PFSK-1 (cell line): Measurements from ENCODE around the gene TMTC2.

Experiments
- FOXP2 ChIP-seq: optimal IDR thresholded peaks from 2 replicates; pipeline ENCODE3; 2011; ENCODE audit warnings: borderline replicate concordance, control low read depth, inconsistent platforms; ENCODE audit not compliant: insufficient read depth; ENCODE audit errors: extremely low read length, extremely low read depth
- POLR2AphosphoS5 ChIP-seq: IDR thresholded peaks from 2 replicates; pipeline ENCODE4 v1.6.1; 2012; ENCODE audit warnings: low read depth, mild to moderate bottlenecking, control low read depth, low read length, moderate library complexity
- SIN3A ChIP-seq: IDR thresholded peaks from 2 replicates; pipeline ENCODE4 v1.6.1; 2012; ENCODE audit warnings: mild to moderate bottlenecking, low read length, moderate library complexity, borderline replicate concordance; ENCODE audit not compliant: insufficient read depth
- TAF1 ChIP-seq: IDR thresholded peaks from 2 replicates; pipeline ENCODE4 v1.6.1; 2012; ENCODE audit warnings: low read length, control low read depth, borderline replicate concordance; ENCODE audit not compliant: insufficient read depth
- TF ChIP-seq, protein P1 (sequence below), 2 experiments: IDR thresholded peaks; 2 replicates each; pipeline versions ENCODE4 v1.6.1 to v1.8.0; 2011 to 2012; ENCODE audit warnings: low read depth in 2 of 2, low read length in 2 of 2, control low read depth in 1 of 2, inconsistent platforms in 1 of 2, mild to moderate bottlenecking in 1 of 2, moderate library complexity in 1 of 2; ENCODE audit not compliant: insufficient read depth in 1 of 2

The TMTC2 gene

GRCh38 chr12:83132360-83132759, 445.7 kb downstream of the TMTC2 start:
- TF ChIP-seq, protein P1, sequence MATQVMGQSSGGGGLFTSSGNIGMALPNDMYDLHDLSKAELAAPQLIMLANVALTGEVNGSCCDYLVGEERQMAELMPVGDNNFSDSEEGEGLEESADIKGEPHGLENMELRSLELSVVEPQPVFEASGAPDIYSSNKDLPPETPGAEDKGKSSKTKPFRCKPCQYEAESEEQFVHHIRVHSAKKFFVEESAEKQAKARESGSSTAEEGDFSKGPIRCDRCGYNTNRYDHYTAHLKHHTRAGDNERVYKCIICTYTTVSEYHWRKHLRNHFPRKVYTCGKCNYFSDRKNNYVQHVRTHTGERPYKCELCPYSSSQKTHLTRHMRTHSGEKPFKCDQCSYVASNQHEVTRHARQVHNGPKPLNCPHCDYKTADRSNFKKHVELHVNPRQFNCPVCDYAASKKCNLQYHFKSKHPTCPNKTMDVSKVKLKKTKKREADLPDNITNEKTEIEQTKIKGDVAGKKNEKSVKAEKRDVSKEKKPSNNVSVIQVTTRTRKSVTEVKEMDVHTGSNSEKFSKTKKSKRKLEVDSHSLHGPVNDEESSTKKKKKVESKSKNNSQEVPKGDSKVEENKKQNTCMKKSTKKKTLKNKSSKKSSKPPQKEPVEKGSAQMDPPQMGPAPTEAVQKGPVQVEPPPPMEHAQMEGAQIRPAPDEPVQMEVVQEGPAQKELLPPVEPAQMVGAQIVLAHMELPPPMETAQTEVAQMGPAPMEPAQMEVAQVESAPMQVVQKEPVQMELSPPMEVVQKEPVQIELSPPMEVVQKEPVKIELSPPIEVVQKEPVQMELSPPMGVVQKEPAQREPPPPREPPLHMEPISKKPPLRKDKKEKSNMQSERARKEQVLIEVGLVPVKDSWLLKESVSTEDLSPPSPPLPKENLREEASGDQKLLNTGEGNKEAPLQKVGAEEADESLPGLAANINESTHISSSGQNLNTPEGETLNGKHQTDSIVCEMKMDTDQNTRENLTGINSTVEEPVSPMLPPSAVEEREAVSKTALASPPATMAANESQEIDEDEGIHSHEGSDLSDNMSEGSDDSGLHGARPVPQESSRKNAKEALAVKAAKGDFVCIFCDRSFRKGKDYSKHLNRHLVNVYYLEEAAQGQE (IDR thresholded peaks at IDR 0.05; ENCODE audit: insufficient read depth in 1 of 2, low read depth in 2 of 2, low read length in 2 of 2), result no peak
- no peak for TF ChIP-seq SIN3A
- no peak for TF ChIP-seq POLR2AphosphoS5
- TF ChIP-seq TAF1, result no peak
- TF ChIP-seq FOXP2, result no peak

GRCh38 chr12:83136411-83136810, 449.7 kb downstream of the TMTC2 start:
- TF ChIP-seq FOXP2 (no peak), TAF1 (no peak), SIN3A (no peak), POLR2AphosphoS5 (no peak)
- TF ChIP-seq, protein P1 (IDR thresholded peaks at IDR 0.05; ENCODE audit: insufficient read depth in 1 of 2, low read depth in 2 of 2, low read length in 2 of 2), result no peak

DNA sequence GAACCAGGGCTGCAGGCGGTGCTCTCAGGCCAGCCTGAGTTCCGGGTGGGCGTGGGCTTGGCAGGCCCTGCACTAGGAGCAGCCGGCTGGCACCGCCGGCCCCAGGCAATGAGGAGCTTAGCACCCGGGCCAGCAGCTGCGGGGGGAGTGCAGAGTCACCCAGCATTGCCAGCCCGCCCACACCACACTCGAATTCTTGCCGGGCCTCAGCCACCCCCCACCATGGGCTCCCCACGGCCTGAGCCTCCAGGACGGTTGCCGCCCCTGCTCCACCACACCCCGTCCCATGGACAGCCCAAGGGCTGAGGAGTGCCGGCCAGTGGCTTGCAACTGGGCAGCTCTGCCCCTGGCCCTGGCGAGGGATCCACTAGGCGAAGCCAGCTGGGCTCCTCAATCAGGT, 453.4 kb downstream of the TMTC2 start:
- no peak for TF ChIP-seq POLR2AphosphoS5
- no peak for TF ChIP-seq SIN3A
- TF ChIP-seq FOXP2, result no peak
- TF ChIP-seq, protein P1 (IDR thresholded peaks at IDR 0.05; ENCODE audit: insufficient read depth in 1 of 2, low read depth in 2 of 2, low read length in 2 of 2), result no peak
- no peak for TF ChIP-seq TAF1

DNA sequence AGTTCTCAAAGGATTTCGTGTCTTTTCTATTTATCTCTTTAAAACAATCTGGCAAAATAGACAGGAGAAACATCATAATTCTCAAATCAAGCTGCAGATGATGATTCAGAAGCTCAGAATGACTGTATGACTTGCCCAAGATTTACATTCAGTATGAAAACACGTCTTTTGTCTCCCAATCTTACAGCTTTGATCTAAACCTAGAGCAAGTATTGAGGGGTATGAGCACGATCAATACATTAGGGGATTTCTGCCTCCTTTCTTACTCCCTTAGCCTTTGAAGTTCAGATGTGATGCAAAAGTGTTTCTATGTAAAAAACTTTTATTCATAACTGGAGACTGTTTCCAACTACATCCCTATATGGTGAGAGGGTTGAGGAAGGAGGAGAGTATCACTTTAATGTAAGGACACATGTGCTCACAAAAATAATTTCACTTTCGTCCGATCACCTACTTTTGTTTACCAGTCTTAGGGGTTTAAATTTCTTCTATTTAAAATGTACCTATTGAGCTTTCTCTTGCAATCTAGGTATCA, 454.8 kb downstream of the TMTC2 start:
- TF ChIP-seq TAF1 (no peak), SIN3A (no peak), FOXP2 (no peak), POLR2AphosphoS5 (no peak)
- TF ChIP-seq, protein P1 (IDR thresholded peaks at IDR 0.05; ENCODE audit: insufficient read depth in 1 of 2, low read depth in 2 of 2, low read length in 2 of 2), result no peak

GRCh38 chr12:83142914-83143313, 456.2 kb downstream of the TMTC2 start:
- TF ChIP-seq TAF1, result no peak
- TF ChIP-seq FOXP2, result no peak
- TF ChIP-seq POLR2AphosphoS5, result no peak
- no peak for TF ChIP-seq SIN3A
- TF ChIP-seq, protein P1 (IDR thresholded peaks at IDR 0.05; ENCODE audit: insufficient read depth in 1 of 2, low read depth in 2 of 2, low read length in 2 of 2), result no peak
